Fibroblast of pulmonary artery (primary cell): ENCODE data around the gene PRIMPOL.

ENCODE experiments used
- DNase-seq: peaks from one replicate; pipeline ENCODE4 v3.0.0-alpha.2; 2010; ENCODE audit warnings: low read depth
- H3K4me3 ChIP-seq: replicated peaks from 2 replicates; pipeline ENCODE4 v1.5.1; 2011; ENCODE audit warnings: low read depth, mild to moderate bottlenecking, control low read depth, low read length, moderate library complexity
- CTCF ChIP-seq: IDR thresholded peaks from 2 replicates; pipeline ENCODE4 v1.5.1; 2011; ENCODE audit warnings: mild to moderate bottlenecking, control low read depth, low read length, inconsistent platforms; ENCODE audit errors: missing control alignments

PRIMPOL gene

DNA sequence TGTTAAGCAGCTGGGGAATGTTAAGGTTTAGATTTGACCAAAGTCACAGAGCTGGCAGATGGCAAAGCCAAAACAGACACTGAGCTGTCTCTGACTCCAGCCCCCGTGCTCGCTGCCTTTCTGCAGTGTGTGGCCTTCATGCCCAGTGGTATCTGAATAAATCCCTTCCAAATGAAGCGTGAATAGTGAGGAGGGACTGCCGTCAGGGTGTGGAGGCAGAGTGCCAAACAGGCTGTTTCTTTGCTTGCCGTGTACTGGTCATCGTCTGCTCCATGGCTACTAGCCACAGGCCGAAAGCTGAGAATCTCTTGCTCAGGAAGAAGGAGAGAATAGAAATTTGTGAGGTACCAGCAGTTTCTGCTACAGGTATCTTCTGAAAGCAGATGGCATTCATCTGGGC is 19.7 kb downstream of the PRIMPOL start:
- DNase-seq = no peak
- no peak for TF ChIP-seq CTCF
- no peak overlapping the region for H3K4me3 ChIP-seq

DNA sequence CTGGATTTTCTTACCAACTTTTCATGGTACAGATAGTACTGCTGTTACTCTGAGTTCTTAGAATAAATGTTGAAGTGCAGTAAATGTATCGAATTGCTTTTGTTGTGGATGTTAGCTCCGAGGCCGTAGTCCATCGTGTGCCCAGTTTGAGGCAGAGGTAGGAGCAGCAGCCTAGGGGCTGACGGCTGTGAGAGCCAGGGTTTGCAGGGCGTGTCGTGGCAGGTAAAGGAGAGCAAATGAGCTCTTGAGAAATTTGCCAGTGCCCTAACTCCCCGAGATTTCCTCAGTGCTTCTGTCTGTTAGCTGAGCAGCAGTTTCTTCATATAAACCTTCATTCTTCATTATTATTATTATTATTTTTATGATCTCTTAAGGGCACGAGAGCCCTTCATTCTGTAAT is 21.6 kb downstream of the PRIMPOL start:
- TF ChIP-seq CTCF = no peak
- DNase-seq = no peak
- no peak overlapping the region for H3K4me3 ChIP-seq

DNA sequence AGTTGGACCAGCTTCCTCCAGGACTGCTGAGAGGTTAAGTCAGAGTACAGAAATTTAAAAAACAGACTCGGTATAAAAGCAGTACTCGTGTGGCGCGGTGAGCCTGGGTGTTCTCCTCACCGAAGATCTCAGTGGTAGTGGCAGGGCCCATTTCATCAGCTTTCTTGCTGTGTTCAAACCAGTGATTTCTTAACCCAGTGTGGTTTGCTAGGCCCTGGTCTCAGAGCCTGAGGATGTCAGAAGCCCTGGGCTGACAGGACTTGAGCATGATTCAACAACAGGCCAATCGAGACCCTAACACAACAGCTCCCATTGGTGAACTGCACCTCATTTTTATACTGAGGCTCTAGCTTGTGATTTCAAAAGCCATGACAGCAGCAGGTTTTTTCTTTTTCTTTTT is 23.2 kb downstream of the PRIMPOL start:
- no peak for DNase-seq
- TF ChIP-seq CTCF = no peak
- H3K4me3 ChIP-seq = no peak overlapping the region

DNA sequence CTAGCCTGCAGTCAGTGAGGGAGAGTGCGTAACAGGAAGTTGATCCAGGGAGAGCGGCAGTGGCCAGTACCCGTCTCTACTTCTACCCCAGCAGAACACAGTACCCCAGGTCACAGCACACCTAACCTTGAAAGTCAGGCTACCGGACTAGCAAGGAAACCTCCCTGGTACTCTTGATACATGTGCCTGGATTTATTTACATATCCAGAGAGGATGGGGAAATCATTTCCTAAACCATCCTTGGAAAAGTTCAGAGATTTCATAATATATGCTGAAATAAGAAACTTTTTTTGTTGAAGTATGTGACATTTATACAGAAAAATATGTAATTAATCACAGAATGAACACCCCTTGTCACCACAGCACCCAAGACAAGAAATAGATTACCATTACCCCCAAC is 24.5 kb downstream of the PRIMPOL start:
- TF ChIP-seq CTCF = no peak
- no peak for DNase-seq
- H3K4me3 ChIP-seq = no peak overlapping the region

GRCh38 chr4:184675018-184675417 is 25.5 kb downstream of the PRIMPOL start:
- no peak overlapping the region for H3K4me3 ChIP-seq
- DNase-seq = no peak
- TF ChIP-seq CTCF = no peak

GRCh38 chr4:184675821-184676492 is 26.4 kb downstream of the PRIMPOL start:
- H3K4me3 ChIP-seq = no peak overlapping the region
- no peak for DNase-seq
- TF ChIP-seq CTCF = no peak

DNA sequence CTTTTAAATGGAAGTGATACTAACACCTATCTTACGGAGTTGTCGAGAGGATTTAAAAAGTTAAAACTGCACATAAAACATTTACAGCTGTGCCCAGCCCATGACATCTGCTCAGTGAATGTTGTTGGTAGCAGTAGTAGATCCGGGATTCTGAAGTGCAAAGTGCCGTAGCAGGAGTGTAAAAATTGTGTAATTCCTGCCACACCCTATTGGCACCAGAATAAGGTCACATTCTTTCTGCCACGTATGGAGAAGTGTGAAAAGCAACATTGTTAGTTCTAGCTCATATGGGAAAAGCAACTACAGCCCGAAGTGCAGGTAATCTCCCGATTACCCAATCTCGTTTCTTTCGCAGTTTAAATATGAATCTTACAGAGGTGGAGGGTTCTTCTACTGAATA is 31.2 kb downstream of the PRIMPOL start:
- no peak overlapping the region for H3K4me3 ChIP-seq
- no peak for DNase-seq
- no peak for TF ChIP-seq CTCF
